Measurements from ENCODE around the gene CGNL1.

The CGNL1 gene

GRCh38 chr15:57554063-57554811, 177.9 kb downstream of the CGNL1 start:
- Histone ChIP-seq H2AFZ (ENCODE audit: low read depth, low read length) (peak overlapping the region; percentile 73), H3K4me2 (ENCODE audit: low read length, poor library complexity, severe bottlenecking) (no peak overlapping the region), H3K9ac (ENCODE audit: low read length) (no peak overlapping the region), H3K4me3 (ENCODE audit: insufficient read depth in 1 of 2, low read depth in 1 of 2, low read length in 2 of 2) (no peak overlapping the region), H4K91ac (ENCODE audit: low read length) (no peak overlapping the region), H3K14ac (ENCODE audit: low read length in 2 of 2) (peak overlapping the region in 1 of 2 experiments; percentile 10), H2AK5ac (ENCODE audit: low read length, severe bottlenecking) (peak overlapping the region; percentile 46), H3K4me1 (ENCODE audit: control insufficient read depth, insufficient read depth, low read depth, low read length) (peaks cover 30% of the 10 kb centered on the region), H3K23ac (ENCODE audit: low read length in 2 of 2) (no peak overlapping the region), H3K4ac (ENCODE audit: low read depth in 1 of 2, low read length in 2 of 2) (no peak overlapping the region), H2BK5ac (ENCODE audit: low read depth, low read length, poor library complexity, severe bottlenecking) (no peak overlapping the region), H2BK12ac (ENCODE audit: low read length in 2 of 2) (peak overlapping the region in 1 of 2 experiments; percentile 58), H2BK120ac (ENCODE audit: low read depth, low read length) (no peak overlapping the region), H3K27ac (ENCODE audit: low read length, poor library complexity, severe bottlenecking) (peak overlapping the region; percentile 39), H3K9me3 (ENCODE audit: control insufficient read depth, low read length) (no peaks in the 10 kb centered on the region), H3K18ac (ENCODE audit: low read depth in 1 of 2, low read length in 2 of 2) (peak overlapping the region in 1 of 2 experiments; percentile 37), H3K36me3 (ENCODE audit: control insufficient read depth in 1 of 2, insufficient read depth in 2 of 2, low read depth in 1 of 2, low read length in 2 of 2) (peaks cover 0 to 34% of the 10 kb centered on the region in 2 experiments), H2BK15ac (ENCODE audit: low read depth, poor library complexity, severe bottlenecking) (peak overlapping the region; percentile 34), H3K79me1 (replicated peaks; ENCODE audit: low read length, poor library complexity, severe bottlenecking) (no peaks in the 10 kb centered on the region), H4K8ac (ENCODE audit: low read length) (peak overlapping the region; percentile 16), H3K27me3 (ENCODE audit: control insufficient read depth in 1 of 2, insufficient read depth in 1 of 2, low read length in 2 of 2) (peaks cover 0 to 4% of the 10 kb centered on the region in 2 experiments)
- WGBS = 75% methylated on average over 10 of the region's 10 CpGs
- DNase-seq = no peak

GRCh38 chr15:57554812-57555179, 178.5 kb downstream of the CGNL1 start:
- H2BK5ac ChIP-seq (ENCODE audit: low read depth, low read length, poor library complexity, severe bottlenecking) = no peak overlapping the region
- DNase-seq = no peak
- H3K23ac ChIP-seq (ENCODE audit: low read length in 2 of 2) = no peak overlapping the region
- H2BK15ac ChIP-seq (ENCODE audit: low read depth, poor library complexity, severe bottlenecking) = peak overlapping the region; percentile 34
- no peaks in the 10 kb centered on the region for H3K79me1 ChIP-seq (replicated peaks; ENCODE audit: low read length, poor library complexity, severe bottlenecking)
- H3K36me3 ChIP-seq (ENCODE audit: control insufficient read depth in 1 of 2, insufficient read depth in 2 of 2, low read depth in 1 of 2, low read length in 2 of 2) = peaks cover 0 to 29% of the 10 kb centered on the region in 2 experiments
- no peak overlapping the region for H3K9ac ChIP-seq (ENCODE audit: low read length)
- no peak overlapping the region for H3K4ac ChIP-seq (ENCODE audit: low read depth in 1 of 2, low read length in 2 of 2)
- H3K14ac ChIP-seq (ENCODE audit: low read length in 2 of 2) = no peak overlapping the region
- no peak overlapping the region for H4K91ac ChIP-seq (ENCODE audit: low read length)
- no peak overlapping the region for H2BK120ac ChIP-seq (ENCODE audit: low read depth, low read length)
- peaks cover 0 to 4% of the 10 kb centered on the region in 2 experiments for H3K27me3 ChIP-seq (ENCODE audit: control insufficient read depth in 1 of 2, insufficient read depth in 1 of 2, low read length in 2 of 2)
- WGBS = 100% methylated on average over 4 of the region's 4 CpGs
- H3K4me3 ChIP-seq (ENCODE audit: insufficient read depth in 1 of 2, low read depth in 1 of 2, low read length in 2 of 2) = no peak overlapping the region
- H3K27ac ChIP-seq (ENCODE audit: low read length, poor library complexity, severe bottlenecking) = peak overlapping the region; percentile 39
- no peak overlapping the region for H3K4me2 ChIP-seq (ENCODE audit: low read length, poor library complexity, severe bottlenecking)
- H3K18ac ChIP-seq (ENCODE audit: low read depth in 1 of 2, low read length in 2 of 2) = peak overlapping the region in 1 of 2 experiments; percentile 37
- H2BK12ac ChIP-seq (ENCODE audit: low read length in 2 of 2) = no peak overlapping the region
- peak overlapping the region; percentile 16 for H4K8ac ChIP-seq (ENCODE audit: low read length)
- peak overlapping the region; percentile 46 for H2AK5ac ChIP-seq (ENCODE audit: low read length, severe bottlenecking)
- no peak overlapping the region for H2AFZ ChIP-seq (ENCODE audit: low read depth, low read length)
- H3K9me3 ChIP-seq (ENCODE audit: control insufficient read depth, low read length) = no peaks in the 10 kb centered on the region
- H3K4me1 ChIP-seq (ENCODE audit: control insufficient read depth, insufficient read depth, low read depth, low read length) = peaks cover 30% of the 10 kb centered on the region

DNA sequence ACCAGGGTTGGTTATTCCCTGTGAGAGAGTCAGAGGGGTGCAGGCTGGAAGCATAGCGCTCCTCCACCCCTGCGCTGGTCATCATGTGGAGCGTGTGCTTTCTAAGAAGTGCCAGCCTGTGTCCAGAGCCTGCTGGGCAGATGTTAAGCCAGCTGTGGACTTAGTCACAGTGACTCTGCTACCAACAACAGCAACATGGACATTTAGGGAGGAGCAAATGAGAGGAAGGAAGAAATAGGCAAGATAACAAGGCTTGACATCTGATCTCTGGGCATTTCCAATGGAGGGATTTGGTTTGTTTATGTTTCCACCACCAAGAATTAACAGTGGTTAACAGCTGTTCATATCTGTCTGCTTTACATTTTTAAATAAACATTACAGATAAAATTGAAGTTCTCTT, 179.0 kb downstream of the CGNL1 start:
- Histone ChIP-seq H3K23ac (ENCODE audit: low read length in 2 of 2) (no peak overlapping the region), H2BK15ac (ENCODE audit: low read depth, poor library complexity, severe bottlenecking) (no peak overlapping the region), H3K18ac (ENCODE audit: low read depth in 1 of 2, low read length in 2 of 2) (peak overlapping the region in 1 of 2 experiments; percentile 6), H3K4ac (ENCODE audit: low read depth in 1 of 2, low read length in 2 of 2) (no peak overlapping the region), H3K27ac (ENCODE audit: low read length, poor library complexity, severe bottlenecking) (peak overlapping the region; percentile 17), H4K91ac (ENCODE audit: low read length) (no peak overlapping the region), H3K4me1 (ENCODE audit: control insufficient read depth, insufficient read depth, low read depth, low read length) (peaks cover 30% of the 10 kb centered on the region), H3K9ac (ENCODE audit: low read length) (no peak overlapping the region), H3K9me3 (ENCODE audit: control insufficient read depth, low read length) (no peaks in the 10 kb centered on the region), H2AK5ac (ENCODE audit: low read length, severe bottlenecking) (peak overlapping the region; percentile 4), H2BK5ac (ENCODE audit: low read depth, low read length, poor library complexity, severe bottlenecking) (no peak overlapping the region), H3K4me3 (ENCODE audit: insufficient read depth in 1 of 2, low read depth in 1 of 2, low read length in 2 of 2) (no peak overlapping the region), H3K36me3 (ENCODE audit: control insufficient read depth in 1 of 2, insufficient read depth in 2 of 2, low read depth in 1 of 2, low read length in 2 of 2) (peaks cover 0 to 25% of the 10 kb centered on the region in 2 experiments), H3K27me3 (ENCODE audit: control insufficient read depth in 1 of 2, insufficient read depth in 1 of 2, low read length in 2 of 2) (peaks cover 0 to 4% of the 10 kb centered on the region in 2 experiments), H3K79me1 (replicated peaks; ENCODE audit: low read length, poor library complexity, severe bottlenecking) (no peaks in the 10 kb centered on the region), H3K4me2 (ENCODE audit: low read length, poor library complexity, severe bottlenecking) (no peak overlapping the region), H2AFZ (ENCODE audit: low read depth, low read length) (no peak overlapping the region), H2BK120ac (ENCODE audit: low read depth, low read length) (no peak overlapping the region), H2BK12ac (ENCODE audit: low read length in 2 of 2) (peak overlapping the region in 1 of 2 experiments; percentile 7), H4K8ac (ENCODE audit: low read length) (no peak overlapping the region), H3K14ac (ENCODE audit: low read length in 2 of 2) (peak overlapping the region in 1 of 2 experiments; percentile 26)
- peak; percentile 33 for DNase-seq
- WGBS = 98% methylated on average over 3 of the region's 3 CpGs

- H3K4me2 ChIP-seq (ENCODE audit: low read length, poor library complexity, severe bottlenecking) = no peak overlapping the region
- no peaks in the 10 kb centered on the region for H3K9me3 ChIP-seq (ENCODE audit: control insufficient read depth, low read length)
- no peak overlapping the region for H2AK5ac ChIP-seq (ENCODE audit: low read length, severe bottlenecking)
- H4K8ac ChIP-seq (ENCODE audit: low read length) = no peak overlapping the region
- H3K18ac ChIP-seq (ENCODE audit: low read depth in 1 of 2, low read length in 2 of 2) = no peak overlapping the region
- peaks cover 0 to 25% of the 10 kb centered on the region in 2 experiments for H3K36me3 ChIP-seq (ENCODE audit: control insufficient read depth in 1 of 2, insufficient read depth in 2 of 2, low read depth in 1 of 2, low read length in 2 of 2)
- H2BK15ac ChIP-seq (ENCODE audit: low read depth, poor library complexity, severe bottlenecking) = no peak overlapping the region
- H3K4ac ChIP-seq (ENCODE audit: low read depth in 1 of 2, low read length in 2 of 2) = no peak overlapping the region
- H4K91ac ChIP-seq (ENCODE audit: low read length) = no peak overlapping the region
- no peak overlapping the region for H3K23ac ChIP-seq (ENCODE audit: low read length in 2 of 2)
- no peak overlapping the region for H3K14ac ChIP-seq (ENCODE audit: low read length in 2 of 2)
- H3K79me1 ChIP-seq (replicated peaks; ENCODE audit: low read length, poor library complexity, severe bottlenecking) = no peaks in the 10 kb centered on the region
- H2BK120ac ChIP-seq (ENCODE audit: low read depth, low read length) = no peak overlapping the region
- H3K27ac ChIP-seq (ENCODE audit: low read length, poor library complexity, severe bottlenecking) = no peak overlapping the region
- H3K27me3 ChIP-seq (ENCODE audit: control insufficient read depth in 1 of 2, insufficient read depth in 1 of 2, low read length in 2 of 2) = peaks cover 0 to 4% of the 10 kb centered on the region in 2 experiments
- no peak overlapping the region for H2BK5ac ChIP-seq (ENCODE audit: low read depth, low read length, poor library complexity, severe bottlenecking)
- DNase-seq = no peak
- H2BK12ac ChIP-seq (ENCODE audit: low read length in 2 of 2) = no peak overlapping the region
- H2AFZ ChIP-seq (ENCODE audit: low read depth, low read length) = no peak overlapping the region
- H3K4me1 ChIP-seq (ENCODE audit: control insufficient read depth, insufficient read depth, low read depth, low read length) = peaks cover 29% of the 10 kb centered on the region
- WGBS = 91% methylated on average over 9 of the region's 9 CpGs
- H3K4me3 ChIP-seq (ENCODE audit: insufficient read depth in 1 of 2, low read depth in 1 of 2, low read length in 2 of 2) = no peak overlapping the region
- no peak overlapping the region for H3K9ac ChIP-seq (ENCODE audit: low read length)
These were observed 179.7 kb downstream of the CGNL1 start for GRCh38 chr15:57556040-57556439.
